Islet precursor cell (in vitro differentiated cells): ENCODE results near the gene CDK17.

Source experiments
- DNase-seq: peaks from one replicate; pipeline ENCODE4 v3.0.0-alpha.2; 2018

CDK17 gene

GRCh38 chr12:96235484-96235826 lies 164.8 kb downstream of the CDK17 start:
- no peak for DNase-seq

GRCh38 chr12:96234591-96235483 lies 165.4 kb downstream of the CDK17 start:
- no peak for DNase-seq

- DNase-seq: no peak
Measured at GRCh38 chr12:96233939-96234461, 166.2 kb downstream of the CDK17 start.

- DNase-seq: no peak
Measured at GRCh38 chr12:96233168-96233567, 167.1 kb downstream of the CDK17 start.

- DNase-seq: no peak
Measured at GRCh38 chr12:96230646-96231045, 169.6 kb downstream of the CDK17 start.

GRCh38 chr12:96228566-96229248 lies 171.5 kb downstream of the CDK17 start:
- no peak for DNase-seq
